Stimulated activated CD4-positive, alpha-beta T cell treated with anti-CD3 and anti-CD28 coated beads, TNF-alpha, amount 100 ng/mL, for 1 hour (primary cell): ENCODE measurements around the gene JAK3.

Source experiments
- DNase-seq, 3 donors: peaks; one replicate each; pipeline ENCODE4 v3.0.0-alpha.2; 2020; ENCODE audit warnings: low read depth in 3 of 3, low spot score in 1 of 3

JAK3 gene

GRCh38 chr19:17866312-17866963 is 18.7 kb upstream of the JAK3 start:
- no peak for DNase-seq

DNA sequence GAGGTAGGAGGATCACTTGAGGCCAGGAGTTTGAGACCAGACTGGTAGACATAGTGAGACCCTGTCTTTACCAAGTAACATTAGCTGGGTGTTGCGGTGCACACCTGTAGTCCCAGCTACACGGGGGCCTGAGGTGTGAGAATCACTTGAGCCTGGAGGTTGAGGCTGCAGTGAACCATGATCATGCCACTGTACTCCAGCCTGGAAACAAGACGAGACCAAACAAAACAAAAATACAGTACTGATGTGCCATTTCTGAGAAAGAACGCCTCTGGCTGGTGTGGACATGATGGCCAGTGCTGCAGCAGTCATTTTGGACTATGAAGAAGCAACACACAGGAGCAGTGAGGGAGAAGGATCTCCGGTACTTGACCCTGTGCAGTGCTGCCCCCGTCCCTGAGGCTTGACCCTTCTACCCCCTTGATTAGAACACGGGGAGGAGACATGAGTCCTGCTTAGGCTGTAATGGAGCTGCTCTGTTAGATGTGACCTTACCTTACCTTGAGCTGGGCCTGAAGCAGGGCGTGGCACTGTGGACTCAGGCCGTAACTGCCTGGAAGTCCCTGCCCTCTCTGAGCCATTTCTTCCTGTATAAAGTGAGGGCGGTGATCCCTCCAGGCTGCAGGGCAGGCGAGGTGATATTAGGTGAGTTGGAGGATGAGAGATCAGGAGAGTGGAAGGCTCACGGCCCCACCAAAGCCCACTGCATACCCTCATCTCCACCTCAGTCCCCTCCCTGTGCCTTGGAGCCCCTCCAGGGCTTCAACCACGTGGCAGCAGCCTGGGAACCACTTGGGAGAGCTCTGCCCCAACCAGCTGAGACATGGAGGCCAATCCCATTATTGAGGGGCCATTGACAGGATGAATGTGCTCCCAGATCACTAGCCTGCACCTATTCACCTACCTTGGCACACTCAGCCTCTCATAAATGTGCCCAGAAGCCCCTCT is 17.9 kb upstream of the JAK3 start:
- no peak for DNase-seq

DNA sequence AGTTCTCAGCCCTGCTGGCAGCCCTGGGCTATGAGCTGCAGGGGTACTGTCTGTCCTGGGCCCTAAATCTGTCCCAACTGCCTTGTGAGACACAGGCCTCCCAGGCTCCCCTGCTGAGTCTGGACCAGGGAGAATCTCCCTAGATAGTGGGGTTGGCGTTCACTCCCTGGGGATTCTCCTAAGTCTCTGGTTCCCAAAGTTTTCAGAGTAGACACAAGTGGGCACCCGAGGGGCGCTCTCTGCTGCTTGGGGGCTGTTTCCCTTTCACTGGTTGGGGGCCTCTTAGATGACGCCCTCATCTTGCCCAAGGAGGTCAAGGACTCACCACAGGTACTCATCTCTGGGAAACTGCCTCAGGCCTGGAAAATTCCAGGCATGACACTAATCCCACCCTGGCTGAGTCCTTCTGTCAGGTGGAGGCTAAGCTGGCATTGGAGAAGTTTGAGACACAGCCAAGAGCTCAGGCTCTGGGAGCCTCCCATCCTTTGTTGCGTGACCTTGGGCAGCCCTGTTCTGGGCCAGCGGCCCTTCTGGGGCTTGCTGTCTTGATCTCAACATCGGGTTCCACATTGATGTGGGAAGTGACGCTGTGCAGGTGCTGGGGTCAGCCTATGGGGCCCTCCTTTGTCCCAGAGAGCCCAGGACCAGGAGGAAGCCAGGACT is 15.9 kb upstream of the JAK3 start:
- DNase-seq: no peak

- DNase-seq: no peak
Observed at GRCh38 chr19:17862711-17863519, 15.1 kb upstream of the JAK3 start.

DNA sequence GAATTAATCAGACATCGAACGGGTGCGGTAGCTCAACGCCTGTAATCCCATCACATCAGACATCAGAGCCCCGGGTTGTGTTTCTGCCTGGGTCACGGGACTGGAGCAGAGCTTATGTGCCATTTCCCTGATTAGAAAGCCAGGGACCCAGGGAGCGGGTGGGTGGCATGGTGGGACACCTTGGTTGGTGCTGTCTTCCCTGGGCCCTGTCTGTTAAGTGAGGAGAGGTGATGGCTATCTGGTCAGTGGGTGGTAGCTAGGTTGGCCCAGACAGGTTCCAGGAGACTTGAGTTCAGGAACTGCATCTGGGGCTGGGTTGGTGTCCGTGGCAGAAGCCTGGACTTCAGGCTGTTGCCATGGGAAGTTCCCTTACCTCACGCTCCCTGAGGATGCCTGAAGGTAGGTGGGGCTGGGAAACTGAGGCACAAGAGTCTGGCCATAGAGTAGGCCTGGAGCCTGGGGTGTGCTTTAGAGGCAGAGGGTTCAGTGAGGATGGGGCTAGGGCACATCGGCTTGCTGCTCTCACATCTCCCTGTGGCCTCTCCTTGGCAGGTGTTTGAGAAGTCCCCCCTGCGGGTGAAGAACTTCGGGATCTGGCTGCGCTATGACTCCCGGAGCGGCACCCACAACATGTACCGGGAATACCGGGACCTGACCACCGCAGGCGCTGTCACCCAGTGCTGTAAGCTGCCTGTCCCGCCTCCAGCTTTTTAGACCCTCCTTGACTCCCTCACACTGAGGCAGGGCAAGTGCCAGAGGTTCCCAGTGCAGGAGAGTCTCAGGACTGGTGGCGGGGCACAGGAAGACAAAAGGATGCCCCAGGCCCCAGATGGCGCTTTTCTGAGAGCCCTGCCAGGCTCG is 14.0 kb upstream of the JAK3 start:
- DNase-seq: no peak

GRCh38 chr19:17860993-17861360 is 13.2 kb upstream of the JAK3 start:
- DNase-seq: no peak

DNA sequence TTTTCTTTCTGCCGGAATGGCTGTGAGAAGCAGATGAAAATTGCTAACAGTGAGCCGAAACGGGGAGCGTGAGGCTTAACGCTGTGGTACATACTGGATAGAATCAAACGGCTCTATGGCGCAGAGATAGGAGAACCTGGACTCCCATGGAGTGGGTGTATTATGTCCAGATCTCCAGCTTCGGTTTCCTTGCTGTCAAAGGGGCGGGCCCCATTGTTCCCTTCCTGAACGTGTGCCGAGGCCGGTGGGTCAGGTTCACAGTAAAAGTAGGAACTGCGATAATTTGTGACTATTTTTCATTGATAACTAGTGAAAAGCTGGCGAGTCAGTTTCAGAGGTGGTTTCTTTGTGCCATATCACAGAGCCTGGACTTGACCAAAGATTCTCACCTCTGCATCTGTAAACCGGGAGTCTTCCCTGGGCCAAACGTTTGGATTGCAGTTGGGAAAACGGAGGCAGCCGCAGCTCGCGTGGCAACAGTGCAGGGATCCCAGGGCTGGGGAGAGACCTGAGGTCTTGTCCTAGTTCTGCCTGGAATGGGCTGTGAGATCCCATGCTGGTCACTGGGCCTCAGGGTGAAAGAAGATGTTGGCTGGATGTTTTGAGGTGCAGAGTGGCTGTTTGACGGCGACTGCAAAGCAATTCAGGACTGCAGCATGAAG is 12.7 kb upstream of the JAK3 start:
- DNase-seq: no peak

DNA sequence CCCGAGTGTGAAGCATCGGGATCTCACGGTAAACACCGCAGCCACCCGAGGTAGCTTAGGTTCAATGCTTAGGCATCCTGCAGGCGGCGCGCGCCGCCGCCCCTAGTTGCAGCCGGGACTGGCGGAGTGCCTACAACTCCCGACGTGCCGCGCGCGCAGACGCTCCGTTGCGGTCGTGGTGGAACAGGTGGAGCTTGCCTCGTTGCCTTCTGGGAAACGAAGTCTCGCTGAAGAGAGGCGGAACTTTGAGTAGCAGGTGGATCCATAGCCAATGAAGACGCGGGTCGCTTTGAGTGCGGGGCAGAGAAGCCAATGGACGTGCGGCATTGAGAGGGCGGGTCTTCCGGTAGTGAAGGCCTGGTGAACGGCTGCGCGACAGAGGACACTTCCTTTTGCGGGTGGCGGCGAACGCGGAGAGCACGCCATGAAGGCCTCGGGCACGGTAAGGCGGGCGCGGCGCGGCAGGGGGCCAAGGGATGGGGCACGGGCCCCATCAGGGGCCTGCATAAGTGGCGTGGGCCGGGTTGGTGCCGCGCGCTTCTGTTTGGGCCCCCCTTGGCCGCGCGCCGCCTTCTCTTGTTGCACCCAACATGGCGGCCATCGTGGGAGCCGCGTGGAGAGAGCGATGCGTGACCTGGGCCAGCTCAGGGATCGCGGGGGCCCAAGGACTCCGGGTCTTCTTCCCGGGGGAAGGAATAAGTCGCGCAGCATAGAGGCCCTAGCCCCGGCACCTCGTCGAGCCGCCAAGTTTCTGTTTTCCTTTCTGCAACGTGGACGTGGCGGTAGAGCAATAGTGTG is 11.9 kb upstream of the JAK3 start, which contains the start of gene RPL18A:
Gene RPL18A, plus strand, starts transcription at position 378 of the 798 bp plus-strand sequence. Its CDS starts 47 bp downstream, at position 425.
- DNase-seq: peak; percentile 90 to 99 (median 98)

DNA sequence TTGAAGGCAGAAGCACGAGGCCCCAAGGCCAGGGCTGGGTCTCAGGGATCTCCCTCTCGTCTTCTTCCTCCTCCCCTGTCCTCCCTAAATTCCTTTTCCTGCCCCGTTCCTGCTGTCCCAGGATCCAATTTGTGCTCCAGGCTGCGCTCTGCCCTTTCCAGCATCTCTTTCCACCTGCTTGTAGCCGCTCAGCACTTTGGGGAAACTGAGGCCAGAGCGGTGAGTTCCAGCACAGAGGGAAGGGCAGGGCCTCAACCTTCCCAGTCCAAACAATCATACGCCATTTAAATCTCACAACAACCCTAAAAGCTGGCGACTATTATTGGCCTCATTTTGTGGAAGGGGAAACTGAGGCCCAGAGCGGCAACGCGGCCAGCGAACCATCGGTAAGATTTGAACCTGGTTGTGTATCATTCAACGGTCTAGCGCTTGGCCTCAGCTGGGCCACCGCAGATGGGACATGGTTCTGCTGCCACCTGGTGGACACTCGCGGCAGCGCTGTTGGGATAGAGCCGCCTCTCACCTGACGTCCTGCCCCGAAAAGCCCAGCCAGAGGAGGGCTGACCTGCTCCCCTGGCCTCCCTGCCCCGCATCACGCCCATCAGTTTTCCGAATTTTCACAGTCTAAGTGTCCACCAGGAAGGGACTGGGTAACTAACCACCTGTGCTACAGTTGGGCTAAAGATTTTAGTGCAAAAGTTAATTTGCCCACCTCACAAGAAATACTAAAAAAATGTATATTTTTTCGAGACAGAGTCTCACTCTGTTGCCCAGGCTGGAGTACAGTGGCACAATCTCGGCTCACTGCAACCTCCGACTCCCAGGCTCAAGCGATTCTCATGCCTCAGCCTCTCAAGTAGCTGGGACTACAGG is 7.7 kb upstream of the JAK3 start:
- peak; percentile 69 to 96 (median 84) for DNase-seq

DNA sequence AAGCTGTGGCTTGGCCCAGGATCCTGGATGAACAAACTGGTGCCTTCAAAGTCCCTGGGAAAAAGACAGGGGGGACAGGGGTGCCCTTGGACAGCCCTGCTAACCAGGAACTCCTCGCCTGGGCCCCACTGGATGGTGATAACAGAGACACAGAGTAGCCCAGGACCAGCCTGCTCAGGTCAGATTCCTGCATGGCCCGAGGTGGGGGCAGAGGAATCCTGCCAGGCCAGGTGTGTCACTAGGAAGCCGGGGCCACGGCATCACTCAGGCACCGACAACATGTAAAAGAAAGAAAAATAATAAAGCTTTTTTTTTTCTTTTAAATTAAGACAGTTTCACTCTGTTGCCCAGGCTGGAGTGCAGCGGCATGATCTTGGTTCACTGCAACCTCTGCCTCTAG is 6.3 kb upstream of the JAK3 start:
- DNase-seq: no peak

DNA sequence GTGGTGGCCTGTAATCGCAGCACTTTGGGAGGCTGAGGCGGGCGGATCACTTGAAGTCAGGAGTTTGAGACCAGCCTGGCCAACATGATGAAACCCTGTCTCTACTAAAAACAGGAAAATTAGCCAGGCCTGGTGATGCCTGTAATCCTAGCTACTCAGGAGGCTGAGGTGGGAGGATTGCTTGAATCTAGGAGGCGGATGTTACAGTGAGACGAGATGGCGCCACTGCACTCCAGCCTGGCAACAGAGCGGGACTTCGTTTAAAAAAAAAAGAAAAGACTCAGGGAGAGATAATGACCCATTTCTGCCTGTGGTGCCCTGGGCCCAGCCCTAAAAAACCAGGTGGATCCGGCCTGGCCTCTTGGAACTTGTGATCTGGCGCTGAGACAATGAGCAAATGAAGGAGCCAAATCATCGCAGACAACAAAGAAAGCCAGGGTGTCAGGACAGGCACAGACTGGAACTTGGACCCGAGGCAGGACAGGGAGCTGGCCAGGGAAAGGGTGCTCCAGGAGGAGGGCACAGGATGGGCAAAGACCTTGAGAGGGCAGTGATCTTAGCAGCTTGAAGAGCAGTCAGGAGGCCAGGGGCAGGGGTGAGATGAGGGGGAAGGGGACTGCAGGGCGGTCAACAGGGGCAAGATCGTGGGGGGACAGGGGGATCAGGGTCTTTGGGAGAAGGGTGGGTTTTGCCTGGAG is 962 bp upstream of the JAK3 start:
- DNase-seq: no peak

- no peak for DNase-seq
Observed at GRCh38 chr19:17846146-17846545, 1.6 kb downstream of the JAK3 start.

DNA sequence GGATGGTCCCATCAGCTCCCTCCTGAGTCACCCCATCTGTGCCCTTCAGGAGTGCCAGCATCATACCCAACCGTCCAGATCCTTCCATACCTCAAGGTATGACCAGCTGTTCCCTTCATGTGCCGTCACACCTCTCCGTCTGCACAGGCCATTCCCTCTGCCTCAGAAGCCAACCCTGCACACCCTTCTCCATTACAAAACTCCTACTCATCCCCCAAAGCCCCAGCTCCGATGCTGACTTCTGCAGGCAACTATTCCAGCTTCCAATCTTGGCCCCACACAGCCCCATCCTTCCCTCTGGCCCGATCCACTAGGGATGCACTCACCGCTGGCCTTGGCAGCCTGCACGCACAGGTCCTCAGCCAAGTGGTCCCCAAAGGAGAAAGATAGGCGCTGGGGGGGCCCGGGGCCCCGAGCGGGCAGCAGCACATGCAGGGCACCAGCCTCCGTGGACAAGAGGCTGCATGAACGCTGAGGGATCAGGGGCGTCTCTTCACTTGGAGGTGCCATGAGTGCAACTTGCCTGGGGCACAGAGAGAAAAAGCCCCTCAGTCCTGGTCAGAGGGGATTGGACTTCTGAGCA is 3.8 kb downstream of the JAK3 start:
- no peak for DNase-seq

GRCh38 chr19:17843292-17843827 is 4.4 kb downstream of the JAK3 start:
- DNase-seq: no peak

DNA sequence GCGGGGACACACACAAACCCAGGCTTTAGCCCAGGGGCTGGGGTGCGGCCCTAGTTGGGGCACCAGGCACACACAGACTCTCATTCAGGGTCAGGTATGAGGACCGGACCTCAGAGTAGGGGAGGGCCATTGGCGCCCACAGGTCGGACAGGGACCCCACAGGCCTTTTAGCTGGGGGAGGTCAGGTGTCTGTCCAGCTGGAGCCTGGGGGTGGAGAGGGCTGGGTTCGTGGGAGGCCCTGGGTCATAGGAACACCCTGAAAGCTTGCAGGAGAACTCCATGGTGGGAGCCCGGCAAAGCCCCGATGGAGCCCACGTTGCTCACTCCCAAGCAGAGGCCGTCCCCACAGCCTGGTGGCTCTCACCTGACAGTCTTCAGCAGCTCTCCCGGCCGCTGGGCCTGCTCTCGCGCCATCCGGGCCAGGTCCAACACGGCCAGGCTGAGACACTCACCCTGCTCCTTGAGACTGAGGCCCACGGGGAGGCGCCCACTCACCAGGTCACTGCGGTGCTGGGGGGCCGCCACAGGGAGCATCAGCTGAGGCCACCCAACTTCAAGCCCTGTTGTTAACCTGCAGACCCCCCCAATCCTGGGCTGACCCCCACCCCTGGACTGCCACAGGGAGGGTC is 5.0 kb downstream of the JAK3 start:
- no peak for DNase-seq
